IPS DF 6.9 (cell line): ENCODE results near the gene ADIPOR2.

ENCODE experiments used
- DNase-seq: peaks from one replicate; pipeline ENCODE4 v3.0.0-alpha.2; 2013; ENCODE audit warnings: low read depth, low spot score
- H3K27ac ChIP-seq: one replicate; pipeline ENCODE4 v1.5.1; 2013; ENCODE audit warnings: low read length, control low read depth
- H3K27me3 ChIP-seq: 2 replicates; pipeline ENCODE4 v1.6.1; 2013; ENCODE audit warnings: mild to moderate bottlenecking, low read length; ENCODE audit not compliant: control insufficient read depth, insufficient read depth
- H3K36me3 ChIP-seq: 2 replicates; pipeline ENCODE4 v1.6.1; 2013; ENCODE audit warnings: low read length; ENCODE audit not compliant: control insufficient read depth, insufficient read depth
- H3K4me1 ChIP-seq: 2 replicates; pipeline ENCODE4 v1.6.1; 2013; ENCODE audit warnings: low read length; ENCODE audit not compliant: control insufficient read depth, insufficient read depth
- H3K4me3 ChIP-seq: 2 replicates; pipeline ENCODE4 v1.5.1; 2013; ENCODE audit warnings: mild to moderate bottlenecking, low read length
- H3K9me3 ChIP-seq: 2 replicates; pipeline ENCODE4 v1.6.1; 2013; ENCODE audit warnings: low read length, inconsistent platforms; ENCODE audit not compliant: control insufficient read depth, insufficient read depth
- WGBS: extraction: QIAGEN DNeasy Blood & Tissue Kit; methylation state at CpG from one replicate; pipeline ENCODE4 v1.1.7; 2013; ENCODE audit warnings: mixed read lengths, missing lambda C conversion rate; ENCODE audit not compliant: insufficient read length, insufficient coverage; 5-methylcytosine and 5-hydroxymethylcytosine counted together

The ADIPOR2 gene

DNA sequence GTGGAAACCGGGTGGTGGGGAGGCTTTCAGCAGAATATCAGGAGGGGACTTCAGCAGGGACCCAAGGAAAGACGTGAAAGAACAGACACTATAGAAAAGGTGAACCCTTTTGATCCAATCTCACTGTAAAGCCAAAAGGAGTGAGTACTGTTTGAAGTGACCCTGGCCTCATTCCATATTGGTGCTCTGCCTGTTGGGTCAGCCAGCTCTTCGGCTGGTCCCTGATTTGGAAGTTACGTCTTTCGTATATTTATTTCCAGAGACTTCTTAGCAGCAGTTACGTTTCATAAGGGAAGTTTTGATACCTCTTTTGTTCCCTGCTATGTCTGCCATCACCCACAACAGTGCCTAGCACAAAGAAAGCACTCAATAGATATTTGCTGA is 39.9 kb upstream of the ADIPOR2 start:
- Histone ChIP-seq H3K4me1 (no peaks in the 10 kb centered on the region; the same call in 1 of the 2 replicates), H3K27me3 (no peaks in the 10 kb centered on the region), H3K36me3 (no peaks in the 10 kb centered on the region), H3K9me3 (no peaks in the 10 kb centered on the region), H3K4me3 (no peak overlapping the region), H3K27ac (no peak overlapping the region)
- WGBS = no CpG with 5 or more reads among the region's 6 CpGs
- no peak for DNase-seq

DNA sequence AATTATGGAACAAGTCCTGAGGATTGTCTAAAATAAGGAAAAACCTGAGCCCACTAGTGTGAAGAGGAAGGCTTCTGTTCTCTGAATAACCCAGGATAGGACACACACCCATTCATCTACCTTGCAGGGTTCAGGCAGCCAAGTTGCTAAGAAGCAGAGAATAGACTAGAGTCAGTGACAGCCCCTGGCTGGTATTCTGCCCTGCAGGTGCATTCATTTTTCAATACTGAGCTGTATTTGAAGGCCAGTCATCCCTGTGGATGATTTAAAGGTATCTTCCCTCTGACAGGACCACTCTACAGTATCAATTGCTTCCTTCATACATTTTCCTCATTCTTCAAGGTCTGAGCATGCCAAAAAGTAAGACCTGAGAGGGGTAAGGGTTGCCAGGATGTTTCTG is 38.9 kb upstream of the ADIPOR2 start:
- DNase-seq = no peak
- Histone ChIP-seq H3K27me3 (no peaks in the 10 kb centered on the region), H3K4me1 (no peaks in the 10 kb centered on the region), H3K27ac (no peak overlapping the region), H3K4me3 (no peak overlapping the region), H3K36me3 (no peaks in the 10 kb centered on the region), H3K9me3 (no peaks in the 10 kb centered on the region)

DNA sequence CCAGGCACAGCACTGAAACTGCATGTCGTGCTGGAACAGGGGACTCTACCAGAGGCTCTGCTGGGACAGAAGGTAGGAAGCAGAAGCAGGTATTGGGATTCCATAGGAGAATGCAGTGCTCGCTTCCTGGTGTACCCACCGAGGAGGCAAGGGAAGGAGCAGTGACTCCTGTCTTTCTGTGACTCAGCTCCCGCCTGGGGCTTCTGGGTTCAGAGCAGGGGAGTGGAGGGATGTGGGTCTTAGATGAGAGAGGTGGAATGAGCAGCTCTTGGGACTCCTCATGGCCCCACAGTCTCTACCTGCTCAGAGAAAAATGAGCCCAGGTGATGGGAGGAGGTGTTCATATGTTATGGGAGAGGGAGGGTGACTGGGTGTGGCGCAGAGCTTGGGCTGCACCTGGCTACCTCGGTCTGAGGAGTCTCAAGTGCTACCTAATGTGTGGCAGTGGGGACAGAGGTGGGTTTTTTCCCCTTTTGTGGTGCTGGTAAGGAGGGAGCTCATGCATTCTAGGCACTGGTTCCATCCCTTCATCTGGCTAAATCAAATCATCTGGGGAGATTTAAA is 35.6 kb upstream of the ADIPOR2 start:
- H3K27me3 ChIP-seq = 0 out of 2 replicates have a peak, but pooled peaks cover 3% of the 10 kb centered on the region
- no peaks in the 10 kb centered on the region for H3K9me3 ChIP-seq
- no peaks in the 10 kb centered on the region for H3K36me3 ChIP-seq
- no peaks in the 10 kb centered on the region for H3K4me1 ChIP-seq
- no peak overlapping the region for H3K4me3 ChIP-seq
- WGBS = no CpG with 5 or more reads among the region's 6 CpGs
- no peak for DNase-seq
- H3K27ac ChIP-seq = no peak overlapping the region

DNA sequence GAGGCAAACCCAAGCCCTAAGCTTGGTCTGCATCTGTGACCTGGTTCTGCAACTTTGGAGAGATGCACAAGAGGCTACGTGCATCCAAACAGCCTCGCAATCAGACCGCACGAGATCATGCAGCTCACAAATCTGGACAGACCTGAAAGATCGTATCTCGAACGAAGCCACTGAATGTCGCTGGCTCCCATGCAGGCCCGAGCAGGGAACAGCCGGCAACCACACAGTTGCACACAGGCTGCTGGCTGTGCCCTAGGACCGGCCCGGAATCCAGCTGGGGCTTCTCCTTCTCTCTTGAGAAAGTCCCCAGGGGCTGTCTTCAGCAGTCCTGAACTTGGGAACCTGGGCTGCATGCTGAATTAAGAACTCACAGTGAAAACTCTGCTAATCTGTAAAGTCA is 34.0 kb upstream of the ADIPOR2 start:
- Histone ChIP-seq H3K27ac (no peak overlapping the region), H3K4me1 (no peaks in the 10 kb centered on the region), H3K36me3 (no peaks in the 10 kb centered on the region), H3K9me3 (no peaks in the 10 kb centered on the region), H3K4me3 (no peak overlapping the region), H3K27me3 (0 out of 2 replicates have a peak, but pooled peaks cover 5% of the 10 kb centered on the region)
- no peak for DNase-seq
- no CpG with 5 or more reads among the region's 12 CpGs for WGBS

DNA sequence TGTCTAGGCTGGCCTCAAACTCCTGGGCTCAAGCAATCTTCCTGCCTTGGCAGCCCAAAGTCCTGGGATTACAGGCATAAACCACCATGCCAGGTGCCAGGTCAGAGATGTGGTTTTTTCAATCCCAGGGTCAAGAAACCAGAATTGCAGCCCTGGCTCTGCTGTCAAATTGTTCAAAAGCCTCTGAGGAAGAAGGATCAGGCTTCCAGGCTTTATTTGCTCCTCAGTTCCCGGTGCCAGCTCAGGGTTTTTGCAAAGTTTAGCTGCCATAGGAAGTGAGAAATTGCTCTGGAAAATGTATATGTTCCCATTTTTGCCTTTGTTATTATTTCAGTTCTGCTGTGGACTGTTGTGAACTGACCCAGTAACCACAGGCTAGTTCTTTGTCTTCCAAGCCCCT is 33.2 kb upstream of the ADIPOR2 start:
- Histone ChIP-seq H3K27ac (no peak overlapping the region), H3K27me3 (0 out of 2 replicates have a peak, but pooled peaks cover 5% of the 10 kb centered on the region), H3K9me3 (no peaks in the 10 kb centered on the region), H3K36me3 (no peaks in the 10 kb centered on the region), H3K4me3 (no peak overlapping the region), H3K4me1 (no peaks in the 10 kb centered on the region)
- WGBS = no CpG with 5 or more reads among the region's 1 CpG
- DNase-seq = no peak

GRCh38 chr12:1660304-1661187 is 30.3 kb upstream of the ADIPOR2 start:
- Histone ChIP-seq H3K4me3 (no peak overlapping the region), H3K4me1 (no peaks in the 10 kb centered on the region), H3K9me3 (no peaks in the 10 kb centered on the region), H3K36me3 (no peaks in the 10 kb centered on the region), H3K27ac (no peak overlapping the region), H3K27me3 (peaks cover 5% of the 10 kb centered on the region; the same call in 1 of the 2 replicates)
- no peak for DNase-seq
- no CpG with 5 or more reads among the region's 20 CpGs for WGBS

GRCh38 chr12:1661553-1662335 is 29.1 kb upstream of the ADIPOR2 start:
- Histone ChIP-seq H3K36me3 (no peaks in the 10 kb centered on the region), H3K4me1 (no peaks in the 10 kb centered on the region), H3K9me3 (no peaks in the 10 kb centered on the region), H3K27me3 (peaks cover 5% of the 10 kb centered on the region; the same call in 1 of the 2 replicates), H3K27ac (no peak overlapping the region), H3K4me3 (peak overlapping the region; percentile 79; the same call in 1 of the 2 replicates)
- no peak for DNase-seq
- no CpG with 5 or more reads among the region's 69 CpGs for WGBS

DNA sequence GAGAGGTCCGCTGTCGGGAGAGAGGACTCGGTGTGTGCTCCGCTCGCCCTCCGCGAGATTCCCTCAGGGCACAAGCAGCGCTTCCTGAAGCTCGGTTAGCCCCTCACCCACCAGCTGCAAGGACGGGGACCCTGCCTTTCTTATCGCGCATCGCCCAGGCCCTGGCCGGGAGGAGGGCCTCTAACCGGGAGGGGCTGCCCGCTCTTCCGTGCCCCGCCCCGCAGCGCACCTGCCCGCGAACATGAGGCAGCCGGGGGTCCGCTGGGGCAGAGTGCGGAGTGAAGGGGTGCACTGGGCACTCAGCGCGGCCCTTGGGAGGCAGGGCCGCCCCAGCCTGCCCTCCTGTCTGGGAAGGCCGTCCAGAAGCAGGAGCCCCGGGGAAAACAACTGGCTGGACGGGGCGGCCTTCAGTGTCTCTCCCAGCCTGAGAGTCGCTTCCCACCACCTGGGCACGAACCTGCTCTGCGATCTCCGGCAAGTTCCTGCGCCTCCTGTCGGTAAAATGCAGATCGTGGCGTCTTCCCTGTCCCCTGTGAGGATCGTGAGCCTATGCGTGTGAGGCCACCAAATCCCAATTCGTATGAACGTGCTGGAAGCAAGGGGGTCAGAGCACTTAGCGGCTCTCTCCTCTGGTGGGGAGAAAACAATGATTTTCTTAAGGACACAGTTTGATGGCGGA is 28.0 kb upstream of the ADIPOR2 start:
- Histone ChIP-seq H3K9me3 (no peaks in the 10 kb centered on the region), H3K27ac (no peak overlapping the region), H3K4me1 (no peaks in the 10 kb centered on the region), H3K4me3 (peak overlapping the region; percentile 43; the same call in 1 of the 2 replicates), H3K27me3 (peaks cover 5% of the 10 kb centered on the region; the same call in 1 of the 2 replicates), H3K36me3 (no peaks in the 10 kb centered on the region)
- WGBS = no CpG with 5 or more reads among the region's 46 CpGs
- peak; percentile 92 for DNase-seq

GRCh38 chr12:1663440-1664132 is 27.3 kb upstream of the ADIPOR2 start:
- Histone ChIP-seq H3K4me1 (no peaks in the 10 kb centered on the region), H3K9me3 (no peaks in the 10 kb centered on the region), H3K27me3 (peaks cover 5% of the 10 kb centered on the region; the same call in 1 of the 2 replicates), H3K36me3 (no peaks in the 10 kb centered on the region), H3K27ac (no peak overlapping the region), H3K4me3 (no peak overlapping the region)
- no peak for DNase-seq
- no CpG with 5 or more reads among the region's 11 CpGs for WGBS
